Left lung (tissue), 10 donors: Measurements from ENCODE around the gene WRAP53. TPM values are rescaled to one million over a fixed set of nuclear protein-coding genes. Genes with fewer than 3 reads are reported as not detected.

Source experiments
- ATAC-seq: fragments of 200-7000 bp; cut with Tn5 transposase; one replicate; pipeline ENCODE4 v1.9.1; 2020; ENCODE audit warnings: moderate library complexity
- DNase-seq, 4 donors: peaks; one replicate each; pipeline ENCODE4 v3.0.0-alpha.2; 2013 to 2020
- H3K27ac ChIP-seq, 2 donors: fragments of 200-600 bp; sonication (generic) in 1 of 2; one replicate each; pipeline versions ENCODE4 v1.5.0 to v1.8.0; 2020 to 2021
- H3K27me3 ChIP-seq, 2 donors: fragments of 200-600 bp; sonication (generic) in 1 of 2; one replicate each; pipeline versions ENCODE4 v1.5.0 to v1.8.0; 2020 to 2021
- H3K36me3 ChIP-seq, 2 donors: fragments of 200-600 bp; sonication (generic) in 1 of 2; one replicate each; pipeline versions ENCODE4 v1.5.0 to v1.8.0; 2020 to 2021
- H3K4me1 ChIP-seq, 2 donors: fragments of 200-600 bp; one replicate each; pipeline ENCODE4 v1.8.0; 2021
- H3K4me3 ChIP-seq, 2 donors: fragments of 200-600 bp; sonication (generic) in 1 of 2; one replicate each; pipeline versions ENCODE4 v1.5.0 to v1.8.0; 2020 to 2021; ENCODE audit warnings: mild to moderate bottlenecking in 1 of 2
- H3K9me3 ChIP-seq, 2 donors: fragments of 200-600 bp; sonication (generic) in 1 of 2; one replicate each; pipeline versions ENCODE4 v1.5.0 to v1.8.0; 2020 to 2021
- CTCF ChIP-seq, 2 donors: fragments of 200-600 bp; sonication (generic) in 1 of 2; IDR thresholded peaks; one replicate each; pipeline versions ENCODE4 v1.5.0 to v1.8.0; 2021; ENCODE audit warnings: antibody characterized with exemption in 2 of 2
- intact Hi-C, 2 donors: fragments of 100-400 bp; cut with DNase I; formaldehyde crosslinking; loops; one replicate each; pipeline versions ENCODE4 v1.11.2 to v1.14.2; 2022
- polyA plus RNA-seq, 6 donors: library from polyadenylated mRNA; unstranded; fragments of 120-200 nt; gene quantifications; one replicate each; pipeline ENCODE4 v1.2.1, GENCODE V29; 2013; ENCODE audit not compliant: insufficient read length in 6 of 6
- total RNA-seq, 2 donors: library from RNA; stranded (reverse); fragmentation: NEBNext Ultra II Directional; extraction: Animal tissue kit (Norgen Biotek cat#: 25700); gene quantifications; one replicate each; pipeline ENCODE4 v1.2.1, GENCODE V29; 2021
- donor health status: DM: no; HTN: yes; CAD: no.
- donor health status: DM: no; HTN: no; CAD: no.

The WRAP53 gene
- total and polyA plus RNA-seq, 8 donors, result 9.4 to 16.0 (median 13.4) TPM

- ATAC-seq, result no peak
Measured at GRCh38 chr17:7667656-7668406, 20.4 kb upstream of the WRAP53 start.

GRCh38 chr17:7668482-7668881, 19.8 kb upstream of the WRAP53 start:
- ATAC-seq, result no peak
- Histone ChIP-seq H3K4me1 (no peaks in the 10 kb centered on the region), H3K27me3 (no peaks in the 10 kb centered on the region), H3K27ac (no peak overlapping the region), H3K4me3 (no peak overlapping the region), H3K9me3 (peaks cover 0 to 4% of the 10 kb centered on the region in 2 donors), H3K36me3 (peaks cover 0 to 76% of the 10 kb centered on the region in 2 donors)
- no peak for TF ChIP-seq CTCF (IDR thresholded peaks at IDR 0.05)
- intact Hi-C loops, result no loop called here
- DNase-seq, result peak in 1 of 4 donors; percentile 13

More at GRCh38 chr17:7667656-7668406, 20.4 kb upstream of the WRAP53 start:
- TF ChIP-seq CTCF (IDR thresholded peaks at IDR 0.05), result no peak
- H3K4me1 ChIP-seq, result no peaks in the 10 kb centered on the region
- intact Hi-C loops, result no loop called here
- DNase-seq, result peak in 2 of 4 donors; percentile 17 to 62
- no peak overlapping the region for H3K4me3 ChIP-seq
- no peaks in the 10 kb centered on the region for H3K9me3 ChIP-seq
- no peak overlapping the region for H3K27ac ChIP-seq
- peaks cover 0 to 69% of the 10 kb centered on the region in 2 donors for H3K36me3 ChIP-seq
- no peaks in the 10 kb centered on the region for H3K27me3 ChIP-seq

- no peak overlapping the region for H3K27ac ChIP-seq
- ATAC-seq (no peak), DNase-seq (peak in 1 of 4 donors; percentile 0)
- H3K27me3 ChIP-seq, result no peaks in the 10 kb centered on the region
- peaks cover 0 to 83% of the 10 kb centered on the region in 2 donors for H3K36me3 ChIP-seq
- peaks cover 0 to 8% of the 10 kb centered on the region in 2 donors for H3K9me3 ChIP-seq
- peak in 1 of 2 donors; percentile 40 for TF ChIP-seq CTCF (IDR thresholded peaks at IDR 0.05)
- no peak overlapping the region for H3K4me3 ChIP-seq
- intact Hi-C loops, result no loop called here
- H3K4me1 ChIP-seq, result no peaks in the 10 kb centered on the region
Measured at GRCh38 chr17:7673239-7673638, 15.0 kb upstream of the WRAP53 start.

GRCh38 chr17:7674934-7675333, 13.3 kb upstream of the WRAP53 start:
- H3K27me3 ChIP-seq, result no peaks in the 10 kb centered on the region
- ATAC-seq, result no peak
- H3K27ac ChIP-seq, result no peak overlapping the region
- DNase-seq, result peak in 1 of 4 donors; percentile 39
- H3K4me1 ChIP-seq, result no peaks in the 10 kb centered on the region
- no peak for TF ChIP-seq CTCF (IDR thresholded peaks at IDR 0.05)
- peaks cover 0 to 66% of the 10 kb centered on the region in 2 donors for H3K36me3 ChIP-seq
- H3K9me3 ChIP-seq, result peaks cover 0 to 8% of the 10 kb centered on the region in 2 donors
- intact Hi-C loops, result no loop called here
- no peak overlapping the region for H3K4me3 ChIP-seq

- Histone ChIP-seq H3K27me3 (no peaks in the 10 kb centered on the region), H3K4me1 (no peaks in the 10 kb centered on the region), H3K27ac (no peak overlapping the region), H3K36me3 (peaks cover 0 to 50% of the 10 kb centered on the region in 2 donors), H3K9me3 (peaks cover 0 to 8% of the 10 kb centered on the region in 2 donors), H3K4me3 (no peak overlapping the region)
- DNase-seq, result peak in 1 of 4 donors; percentile 41
- intact Hi-C loops, result no loop called here
- TF ChIP-seq CTCF (IDR thresholded peaks at IDR 0.05), result no peak
- no peak for ATAC-seq
Measured at GRCh38 chr17:7676533-7676932, 11.7 kb upstream of the WRAP53 start.
